Measurements from ENCODE around the gene MAGI1.
"Not testable (repeated sequence)": the region's sequence is repeated elsewhere in the genome, so short reads cannot be mapped to it uniquely, and the experiment has no call there.

Gene MAGI1

DNA sequence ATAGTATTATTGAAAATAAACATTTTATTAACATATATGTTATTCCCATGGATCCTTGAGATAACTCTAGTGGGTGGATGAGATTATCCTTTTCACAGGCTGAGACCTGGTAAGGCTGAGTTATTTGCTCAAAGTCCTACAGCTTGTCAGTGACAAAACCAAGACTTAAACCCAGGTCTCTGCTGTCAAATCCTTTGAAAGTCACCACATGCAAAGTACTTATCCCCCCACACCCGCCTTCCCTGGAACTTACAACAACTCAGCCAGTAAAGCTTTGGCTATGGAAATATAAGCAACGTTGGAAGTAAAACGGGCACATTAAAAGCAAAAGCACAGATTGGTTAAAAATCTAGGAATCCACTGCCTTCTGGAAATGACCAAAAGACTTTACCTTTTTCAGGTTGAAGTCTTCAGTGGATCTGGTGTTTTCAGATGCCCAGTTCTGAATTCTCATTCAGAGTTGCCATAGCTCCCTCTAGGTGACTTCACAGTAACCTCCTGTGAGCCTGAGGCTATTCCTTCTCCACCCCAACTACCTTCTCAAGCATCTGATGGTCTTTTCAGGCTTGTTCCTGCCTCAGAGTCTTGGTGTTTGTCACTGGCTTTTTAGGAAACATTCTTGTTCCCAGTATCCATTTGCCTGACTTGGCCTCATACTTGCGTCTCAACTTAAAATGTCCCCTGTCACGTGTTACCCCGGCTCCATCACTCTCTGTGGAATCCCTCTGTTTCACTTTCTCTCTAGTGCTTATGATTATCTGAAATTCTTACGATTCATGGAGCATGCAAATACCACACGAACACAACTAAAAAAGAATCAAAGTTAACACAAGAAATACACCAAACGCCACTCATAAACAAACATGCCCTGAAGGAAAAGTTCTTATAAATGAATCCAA lies 131.2 kb downstream of the MAGI1 start:
- no peak for DNase-seq

DNA sequence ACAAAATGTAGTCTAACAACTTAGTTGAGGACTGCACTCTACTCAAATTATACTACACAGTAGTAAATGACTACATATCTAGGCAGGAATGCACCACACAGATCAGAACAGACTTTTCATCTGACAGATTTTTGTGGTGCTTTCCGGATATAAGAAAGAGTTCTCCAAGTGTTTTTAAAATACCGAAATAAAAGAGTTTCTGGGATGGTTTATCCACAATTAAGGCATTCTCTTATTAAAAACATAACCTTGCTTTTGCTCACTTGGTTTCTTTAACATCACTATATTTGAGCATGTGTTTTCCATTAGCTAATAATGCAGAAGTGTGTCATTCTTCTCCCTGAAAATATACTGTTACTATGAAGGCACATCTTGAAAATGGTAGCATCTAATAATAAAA lies 132.9 kb downstream of the MAGI1 start:
- DNase-seq = no peak

GRCh38 chr3:65904016-65904415 lies 134.7 kb downstream of the MAGI1 start:
- no peak for DNase-seq

DNA sequence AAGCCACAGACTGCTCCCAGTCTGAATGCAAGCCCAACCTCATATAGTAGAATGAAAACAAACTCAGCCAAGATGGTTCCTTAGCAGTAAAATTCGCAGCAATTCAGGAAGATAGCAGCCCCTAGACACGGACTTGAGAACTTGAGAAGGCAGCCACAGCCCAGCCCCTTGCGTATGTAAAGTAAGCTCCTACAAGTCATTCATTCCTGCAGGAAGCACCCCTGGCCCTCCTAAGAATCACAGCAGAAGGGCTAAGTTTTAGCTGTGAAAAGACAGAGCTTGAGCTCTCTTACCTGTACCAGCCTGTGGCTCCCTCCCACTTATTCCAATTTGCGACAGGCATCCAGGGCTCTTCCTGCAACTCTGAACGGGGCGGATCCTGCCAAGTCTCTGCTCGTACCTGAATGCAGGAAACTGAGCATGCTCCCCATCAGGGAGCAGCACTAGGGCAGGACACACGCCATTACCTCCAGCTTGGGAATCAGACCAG lies 136.4 kb downstream of the MAGI1 start:
- peak in 1 of 56 donors; percentile 6 for DNase-seq

GRCh38 chr3:65901226-65901625 lies 137.5 kb downstream of the MAGI1 start:
- DNase-seq = no peak

- no peak for DNase-seq
Measured at GRCh38 chr3:65899226-65899625, 139.5 kb downstream of the MAGI1 start.

GRCh38 chr3:65897766-65898165 lies 141.0 kb downstream of the MAGI1 start:
- DNase-seq = no peak

GRCh38 chr3:65896321-65896720 lies 142.4 kb downstream of the MAGI1 start:
- no peak for DNase-seq

DNA sequence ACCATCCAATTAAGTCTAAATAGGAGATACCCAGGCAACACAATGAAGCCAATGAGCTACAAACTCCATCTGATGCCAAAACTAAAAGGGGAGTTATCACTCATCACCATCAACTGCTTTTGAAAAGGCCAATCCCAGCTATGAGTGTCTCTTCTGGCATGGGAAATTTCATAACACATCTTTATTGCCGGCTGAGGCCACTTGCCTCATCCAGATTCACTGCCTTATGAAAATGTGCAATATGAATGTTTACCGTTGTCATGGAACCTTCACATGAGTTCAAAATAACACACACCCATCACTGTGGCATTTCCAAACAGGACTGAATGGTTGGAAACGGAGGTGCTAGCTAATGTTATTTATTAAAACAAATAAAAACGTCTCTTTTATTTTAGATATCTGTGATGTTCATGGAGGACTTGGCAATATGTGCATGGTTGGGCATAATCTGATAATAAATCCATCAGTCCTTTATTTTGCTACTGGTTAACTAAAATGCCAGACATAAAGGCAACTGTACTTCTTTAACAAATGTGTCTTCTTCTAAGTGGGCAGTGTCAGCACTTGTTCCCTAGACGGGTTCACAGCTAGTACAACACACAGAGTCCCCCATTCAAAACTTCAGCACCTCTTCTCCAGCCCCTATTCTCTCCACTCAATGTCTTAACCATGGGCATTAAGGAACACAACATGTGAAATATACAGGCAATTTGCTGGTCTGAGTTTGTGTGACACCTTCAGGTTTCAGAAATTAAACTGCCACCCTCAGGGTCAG lies 143.9 kb downstream of the MAGI1 start:
- DNase-seq = no peak

- DNase-seq = no peak
Measured at GRCh38 chr3:65894126-65894525, 144.6 kb downstream of the MAGI1 start.

DNA sequence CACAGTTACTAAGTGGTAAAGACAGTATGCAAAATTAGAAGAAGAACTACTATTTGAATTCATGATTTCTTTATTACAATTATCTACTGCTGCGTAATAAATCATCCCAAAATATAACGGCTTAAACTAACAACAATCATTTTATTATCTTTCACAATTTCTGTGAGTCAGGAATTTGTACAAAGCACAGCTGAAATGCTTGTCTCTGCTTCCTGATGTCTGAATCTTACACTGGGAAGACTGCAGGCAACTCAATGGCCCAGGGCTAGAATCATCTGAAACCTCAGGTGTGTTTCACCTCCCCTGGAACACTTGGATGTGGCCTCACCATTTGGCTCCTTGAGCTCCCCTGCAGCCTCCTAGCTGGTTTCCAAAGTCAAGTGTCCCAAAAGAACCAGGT lies 145.1 kb downstream of the MAGI1 start:
- DNase-seq = no peak

- DNase-seq = not testable (repeated sequence)
Measured at GRCh38 chr3:65891477-65891876, 147.2 kb downstream of the MAGI1 start.

DNA sequence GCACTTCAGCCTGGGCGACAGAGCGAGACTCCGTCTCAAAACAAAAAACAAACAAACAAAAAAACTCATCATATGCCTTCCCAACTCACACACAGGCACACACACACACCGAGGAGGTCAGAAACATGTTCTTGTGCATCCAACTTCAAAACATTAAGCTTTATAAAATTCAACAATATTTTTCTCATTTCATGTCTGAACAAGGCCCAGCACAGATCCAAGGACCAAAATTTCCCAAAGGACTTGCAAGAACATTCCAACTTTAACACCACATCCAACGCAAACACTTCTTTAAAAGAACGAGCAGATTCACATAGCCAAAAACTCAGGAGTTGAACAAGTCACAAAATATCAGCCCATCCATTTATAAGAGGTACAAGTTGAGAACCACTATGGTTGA lies 148.4 kb downstream of the MAGI1 start:
- DNase-seq = no peak

DNA sequence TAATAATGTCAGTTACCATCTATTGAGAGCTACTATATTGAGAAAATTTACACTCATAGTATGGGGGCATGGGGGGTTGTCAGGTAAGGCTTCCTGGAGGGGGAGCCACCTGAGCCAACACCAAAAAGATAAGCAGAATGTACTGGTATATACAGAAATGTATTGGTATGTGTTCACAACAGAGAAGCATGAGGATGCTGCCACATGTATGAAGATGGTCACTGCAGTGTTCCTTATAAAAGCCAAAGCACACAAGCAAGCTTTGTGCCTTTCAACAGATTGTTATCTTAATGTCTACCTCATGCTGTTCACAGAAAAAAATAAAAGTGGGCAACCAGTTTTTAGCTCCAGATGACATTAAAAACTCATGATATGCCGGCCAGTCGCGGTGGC lies 149.0 kb downstream of the MAGI1 start:
- no peak for DNase-seq

DNA sequence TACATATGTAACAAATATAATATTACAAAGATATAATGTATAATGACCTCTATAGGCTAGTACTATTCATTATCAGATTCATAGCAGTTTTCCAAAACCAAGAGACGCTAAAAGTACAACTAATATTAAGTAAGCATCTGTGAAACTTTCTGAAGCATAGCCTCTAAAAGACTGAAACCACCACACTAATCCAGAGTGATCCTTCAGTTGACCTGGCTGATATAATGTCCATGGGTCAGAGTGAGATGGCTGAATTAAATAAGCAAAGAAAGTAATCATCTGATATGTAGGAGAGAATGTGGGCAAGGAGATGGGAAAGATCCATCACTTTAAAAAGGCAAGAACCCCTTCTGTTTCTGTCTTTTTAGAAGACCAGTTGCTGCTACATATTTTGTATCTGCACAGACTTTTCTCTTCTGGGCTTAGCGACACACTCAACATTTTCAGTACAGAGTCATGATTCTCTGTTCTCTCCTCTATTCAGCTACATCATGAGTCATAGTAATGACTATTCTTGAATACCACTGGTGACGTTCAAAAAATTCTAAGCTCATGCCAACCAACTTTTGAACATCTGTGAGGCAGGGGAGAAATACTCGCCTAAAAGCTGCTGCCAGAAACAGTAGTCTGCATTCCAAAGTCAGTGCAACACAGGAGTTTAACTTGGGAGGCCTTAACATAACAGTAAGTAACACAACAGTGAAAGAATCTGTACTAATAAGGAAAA lies 149.6 kb downstream of the MAGI1 start:
- peak in 2 of 56 donors; percentile 1 to 19 for DNase-seq

DNA sequence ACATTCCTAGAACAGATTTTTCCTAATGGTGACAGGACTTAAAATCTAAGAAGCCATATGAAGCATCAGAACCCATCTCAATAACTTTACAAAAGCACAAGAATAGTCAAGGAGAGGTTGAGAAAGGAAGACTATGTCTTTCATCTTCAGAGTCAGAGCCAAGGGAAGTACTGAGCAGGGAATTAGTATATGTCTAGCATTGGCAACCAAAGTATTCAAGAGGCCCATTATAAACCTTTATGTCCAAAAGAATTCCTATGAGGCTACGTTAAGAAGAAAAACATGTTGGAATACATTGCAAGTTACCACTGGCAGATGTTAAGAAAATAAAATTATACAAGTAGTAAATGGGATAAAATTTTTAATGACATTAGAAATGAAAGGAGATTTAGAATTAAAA lies 150.5 kb downstream of the MAGI1 start:
- no peak for DNase-seq

- DNase-seq = no peak
Measured at GRCh38 chr3:65886391-65886790, 152.3 kb downstream of the MAGI1 start.

DNA sequence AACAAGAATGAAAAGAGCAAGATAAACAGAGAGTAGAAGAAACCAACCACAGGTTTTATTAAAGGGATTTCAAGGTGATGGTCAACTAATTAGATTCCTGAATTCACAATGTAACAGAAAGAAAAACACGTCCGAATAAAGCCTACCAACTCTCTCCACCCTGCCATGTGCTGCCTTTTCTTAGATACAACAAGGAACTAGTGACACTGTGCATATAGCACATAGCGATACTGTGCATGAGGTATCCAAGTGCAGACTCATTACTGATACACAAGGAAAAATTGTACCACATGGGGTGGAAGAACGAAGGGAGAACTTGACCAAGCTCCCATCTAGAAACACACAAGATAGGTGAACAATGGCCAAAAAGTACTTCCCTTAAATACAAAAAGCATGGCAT lies 154.6 kb downstream of the MAGI1 start:
- no peak for DNase-seq

GRCh38 chr3:65883613-65884012 lies 155.1 kb downstream of the MAGI1 start:
- no peak for DNase-seq

DNA sequence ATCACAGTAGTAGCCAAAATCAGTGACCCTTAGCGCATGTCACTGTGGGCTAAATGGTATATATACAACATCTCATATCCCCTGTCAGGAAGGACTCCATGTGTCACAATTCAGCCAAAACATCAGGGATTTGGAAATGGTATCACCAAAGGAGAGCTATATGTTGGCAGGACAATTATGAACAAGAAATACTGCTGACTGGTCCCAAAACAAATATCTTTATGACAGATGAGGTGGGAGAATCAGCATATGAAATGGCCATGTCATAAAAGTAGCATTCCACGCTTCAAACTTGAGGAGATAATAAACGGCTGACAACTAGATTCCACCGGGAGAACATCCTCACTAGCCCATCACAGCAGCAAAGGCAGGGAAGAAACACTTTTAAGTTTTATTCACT lies 158.4 kb downstream of the MAGI1 start:
- DNase-seq = no peak

- DNase-seq = no peak
Measured at GRCh38 chr3:65879372-65879771, 159.3 kb downstream of the MAGI1 start.

GRCh38 chr3:65878831-65879230 lies 159.9 kb downstream of the MAGI1 start:
- no peak for DNase-seq
